22Rv1 (cell line): ENCODE data around the gene NBPF6.
"Not testable (repeated sequence)": the region's sequence is repeated elsewhere in the genome, so short reads cannot be mapped to it uniquely, and the experiment has no call there.

ENCODE experiments used
- CTCF ChIP-seq: fragments of 450-650 bp; IDR thresholded peaks from 2 replicates; pipeline ENCODE4 v1.5.1; 2017; ENCODE audit warnings: mild to moderate bottlenecking
- ZFX ChIP-seq: fragments of 450-650 bp; IDR thresholded peaks from 2 replicates; pipeline ENCODE4 v1.6.1; 2017; ENCODE audit warnings: antibody characterized with exemption, borderline replicate concordance

- TF ChIP-seq CTCF, ZFX: not testable (repeated sequence)
Measured at GRCh38 chr1:108461758-108462157, 11.6 kb downstream of the NBPF6 start.
